ENCODE results near the gene CDC42BPA.

DNA sequence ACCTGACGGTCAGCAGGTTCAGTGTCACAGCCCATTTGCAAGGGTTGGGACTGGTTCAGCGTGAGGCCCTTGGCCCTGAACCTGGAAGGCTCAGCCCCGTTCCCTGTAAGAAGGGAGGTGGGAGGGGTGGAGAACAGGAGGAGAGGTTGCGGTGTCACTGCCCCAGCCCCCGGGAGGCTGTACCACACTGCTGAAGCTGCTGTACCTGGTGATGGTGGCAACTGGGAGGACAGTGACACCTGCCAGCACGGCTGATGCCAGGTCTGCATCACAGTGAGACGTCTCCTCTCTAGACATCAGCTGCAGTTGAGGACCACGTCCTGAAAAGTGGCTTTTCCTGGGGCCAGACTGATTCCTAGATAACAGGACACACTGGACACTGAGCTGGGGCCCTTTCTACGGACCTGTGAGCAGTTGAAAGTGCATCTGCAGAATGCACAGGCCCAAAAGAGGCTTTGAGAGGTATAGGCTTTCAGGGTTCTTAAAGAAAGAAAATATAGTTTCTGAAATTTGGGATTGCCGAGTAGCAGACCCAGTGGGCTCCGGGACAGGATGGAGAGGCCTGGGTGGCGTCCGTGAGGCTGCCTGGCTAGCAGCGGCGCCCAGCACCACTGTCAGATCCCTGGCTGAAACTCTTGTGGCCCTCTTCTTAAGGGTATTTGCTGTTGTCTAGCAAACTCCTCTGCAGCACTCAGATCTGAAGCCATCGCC, 330.5 kb downstream of the CDC42BPA start:
- TF ChIP-seq, protein P1, sequence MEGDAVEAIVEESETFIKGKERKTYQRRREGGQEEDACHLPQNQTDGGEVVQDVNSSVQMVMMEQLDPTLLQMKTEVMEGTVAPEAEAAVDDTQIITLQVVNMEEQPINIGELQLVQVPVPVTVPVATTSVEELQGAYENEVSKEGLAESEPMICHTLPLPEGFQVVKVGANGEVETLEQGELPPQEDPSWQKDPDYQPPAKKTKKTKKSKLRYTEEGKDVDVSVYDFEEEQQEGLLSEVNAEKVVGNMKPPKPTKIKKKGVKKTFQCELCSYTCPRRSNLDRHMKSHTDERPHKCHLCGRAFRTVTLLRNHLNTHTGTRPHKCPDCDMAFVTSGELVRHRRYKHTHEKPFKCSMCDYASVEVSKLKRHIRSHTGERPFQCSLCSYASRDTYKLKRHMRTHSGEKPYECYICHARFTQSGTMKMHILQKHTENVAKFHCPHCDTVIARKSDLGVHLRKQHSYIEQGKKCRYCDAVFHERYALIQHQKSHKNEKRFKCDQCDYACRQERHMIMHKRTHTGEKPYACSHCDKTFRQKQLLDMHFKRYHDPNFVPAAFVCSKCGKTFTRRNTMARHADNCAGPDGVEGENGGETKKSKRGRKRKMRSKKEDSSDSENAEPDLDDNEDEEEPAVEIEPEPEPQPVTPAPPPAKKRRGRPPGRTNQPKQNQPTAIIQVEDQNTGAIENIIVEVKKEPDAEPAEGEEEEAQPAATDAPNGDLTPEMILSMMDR (conservative IDR thresholded peaks at IDR 0.05 in 1 of 2, IDR thresholded peaks at IDR 0.05 in 1 of 2; ENCODE audit: low read depth in 1 of 2, low read length in 2 of 2), result no peak
- TF ChIP-seq EZH2 (IDR thresholded peaks at IDR 0.05; ENCODE audit: low read length, missing control alignments), result no peak
